Stimulated activated CD4-positive, alpha-beta T cell treated with anti-CD3 and anti-CD28 coated beads, TNF-alpha, amount 100 ng/mL, for 24 hours (primary cell): ENCODE measurements around the gene GOLGA8M.
"Not testable (repeated sequence)": the region's sequence is repeated elsewhere in the genome, so short reads cannot be mapped to it uniquely, and the experiment has no call there.

ENCODE experiments used
- DNase-seq, 3 experiments: peaks; one replicate each; pipeline ENCODE4 v3.0.0-alpha.2; 2020; ENCODE audit warnings: low read depth in 3 of 3

GOLGA8M gene

DNA sequence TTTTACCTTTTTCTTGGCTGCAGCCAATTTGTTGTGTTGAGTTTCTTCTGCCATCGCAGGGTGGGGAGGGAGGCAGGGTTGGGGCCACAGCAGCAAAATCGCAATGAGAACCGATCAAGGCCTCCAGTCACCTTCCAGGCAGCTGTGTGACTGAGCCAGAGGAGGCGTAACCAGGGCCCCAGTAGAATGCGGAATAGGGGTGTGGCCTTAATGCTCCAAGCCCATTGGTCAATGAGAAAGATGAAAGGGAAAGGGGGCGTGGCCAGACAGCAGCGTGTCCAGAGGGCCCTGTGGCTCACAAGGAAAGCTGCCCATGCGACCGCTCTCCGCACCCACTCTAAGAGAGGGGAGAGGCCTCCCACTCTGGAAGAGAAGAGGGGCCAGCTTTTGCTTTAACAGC is at the start of gene GOLGA8M:
GOLGA8M (minus strand) TSS at position 152 of the 400 bp plus-strand sequence; CDS start at position 54, 98 bp downstream.
- not testable (repeated sequence) for DNase-seq

DNA sequence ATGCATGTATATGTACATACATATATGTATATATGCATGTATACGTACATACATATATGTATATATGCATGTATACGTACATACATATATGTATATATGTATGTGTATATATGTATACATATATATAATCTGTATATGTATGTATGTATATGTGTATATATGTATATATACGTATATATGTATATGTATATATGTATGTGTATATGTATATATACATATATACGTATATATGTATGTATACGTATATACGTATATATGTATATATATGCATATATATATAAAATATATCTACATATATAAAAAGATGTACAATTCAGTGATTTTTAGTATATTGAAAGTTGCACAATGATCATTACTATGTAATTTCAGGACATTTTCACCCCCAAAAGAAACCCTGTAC is 30.7 kb upstream of the GOLGA8M start:
- not testable (repeated sequence) for DNase-seq

DNA sequence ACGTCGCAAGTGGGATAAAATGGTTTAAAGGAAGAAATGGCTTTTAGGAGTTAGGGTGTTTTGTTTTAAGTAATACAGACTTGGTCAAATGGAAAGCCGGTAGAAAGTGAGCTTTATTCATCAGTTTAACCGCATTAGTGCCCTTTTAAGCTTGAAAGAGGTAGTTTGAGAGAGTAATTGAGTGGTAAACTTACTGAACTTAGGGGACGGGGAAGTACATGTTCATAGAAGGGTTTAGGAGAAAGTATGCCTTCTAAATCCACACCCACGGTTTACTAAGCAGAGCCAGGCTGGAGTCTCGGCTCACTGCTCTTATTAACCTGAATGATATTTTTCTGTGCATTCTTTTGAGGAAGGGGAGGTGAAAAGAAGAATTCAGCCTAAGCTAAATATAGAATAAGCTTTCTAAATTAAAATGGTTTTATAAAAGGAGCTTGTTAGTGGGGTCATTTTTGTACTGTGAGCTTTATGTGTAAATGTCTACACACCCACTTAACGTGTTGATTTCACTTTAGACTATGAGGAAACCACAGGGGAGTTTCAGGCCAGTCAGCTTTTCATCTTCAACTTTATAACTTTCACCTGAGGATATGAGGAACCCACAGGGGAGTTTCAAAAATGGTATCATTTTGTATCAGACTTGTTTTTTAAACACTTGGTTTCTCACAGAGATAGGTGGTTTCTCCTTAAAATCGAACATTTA is 26.5 kb upstream of the GOLGA8M start:
- DNase-seq = not testable (repeated sequence)

- DNase-seq = not testable (repeated sequence)
These were observed 26.0 kb upstream of the GOLGA8M start for GRCh38 chr15:28738200-28738561.

GRCh38 chr15:28737521-28738199 is 25.4 kb upstream of the GOLGA8M start:
- peak in 1 of 3 experiments; percentile 37 for DNase-seq

GRCh38 chr15:28728061-28728460 is 15.8 kb upstream of the GOLGA8M start:
- peak in 1 of 3 experiments; percentile 33 for DNase-seq

DNA sequence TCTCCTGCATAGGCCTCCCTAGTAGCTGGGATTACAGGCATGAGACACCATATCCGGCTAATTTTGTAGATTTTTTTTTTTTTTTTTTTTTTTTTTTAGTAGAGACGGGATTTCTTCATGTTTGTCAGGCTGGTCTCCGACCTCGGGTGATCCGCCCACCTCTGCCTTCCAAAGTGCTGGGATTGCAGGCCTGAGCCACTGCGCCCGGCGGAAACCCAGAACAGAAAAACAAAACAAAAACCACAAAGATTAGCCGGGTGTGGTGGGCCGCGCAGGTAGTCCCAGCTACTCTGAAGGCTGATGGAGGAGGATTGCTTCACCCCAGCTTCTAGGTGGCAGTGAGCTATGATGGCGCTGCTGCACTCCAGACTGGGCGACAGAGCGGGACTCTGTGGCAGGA is 14.8 kb upstream of the GOLGA8M start:
- not testable (repeated sequence) for DNase-seq

- DNase-seq = no peak
These were observed 13.9 kb upstream of the GOLGA8M start for GRCh38 chr15:28726102-28726501.

- no peak for DNase-seq
These were observed 13.3 kb upstream of the GOLGA8M start for GRCh38 chr15:28725556-28725955.

- not testable (repeated sequence) for DNase-seq
These were observed 11.8 kb upstream of the GOLGA8M start for GRCh38 chr15:28723986-28724385.

DNA sequence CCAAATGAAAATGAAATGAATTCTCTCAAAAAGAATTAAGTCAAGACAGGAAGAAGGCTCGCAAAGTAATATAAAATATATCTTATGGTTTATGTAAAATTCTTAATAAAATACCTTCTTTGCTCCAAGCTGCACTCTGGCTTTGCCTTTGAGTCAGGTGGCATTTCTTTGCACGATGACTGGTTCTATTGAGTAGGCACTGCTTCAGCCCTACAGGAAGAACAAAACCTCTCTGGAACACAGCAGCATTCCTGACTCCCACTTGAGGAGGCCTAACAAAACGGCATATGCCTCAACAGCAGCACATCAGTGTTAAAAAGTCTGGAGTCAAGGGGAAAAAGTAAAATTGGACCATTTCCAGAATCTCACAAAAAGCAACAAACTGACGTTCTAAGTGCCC is 7.4 kb upstream of the GOLGA8M start:
- DNase-seq = not testable (repeated sequence)

GRCh38 chr15:28718576-28718975 is 6.4 kb upstream of the GOLGA8M start:
- not testable (repeated sequence) for DNase-seq

DNA sequence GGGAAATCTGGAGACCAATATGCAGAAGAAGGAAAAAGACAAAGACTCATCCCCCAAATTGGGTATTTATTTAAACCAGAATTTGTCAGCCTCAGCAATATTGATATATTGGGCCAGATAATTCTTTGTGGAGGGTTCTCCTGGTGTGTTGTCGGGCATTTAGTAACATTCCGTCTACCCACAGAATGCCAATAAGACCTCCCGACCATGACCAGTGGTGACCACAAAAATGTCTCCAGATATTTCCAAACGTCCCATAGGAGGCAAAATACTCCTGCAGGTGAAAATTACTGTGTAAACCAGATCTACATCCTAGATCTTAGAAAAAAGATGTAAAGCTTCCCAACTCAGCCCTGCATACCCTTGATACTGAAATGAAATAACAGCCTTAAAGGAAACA is 2.0 kb upstream of the GOLGA8M start:
- not testable (repeated sequence) for DNase-seq

DNA sequence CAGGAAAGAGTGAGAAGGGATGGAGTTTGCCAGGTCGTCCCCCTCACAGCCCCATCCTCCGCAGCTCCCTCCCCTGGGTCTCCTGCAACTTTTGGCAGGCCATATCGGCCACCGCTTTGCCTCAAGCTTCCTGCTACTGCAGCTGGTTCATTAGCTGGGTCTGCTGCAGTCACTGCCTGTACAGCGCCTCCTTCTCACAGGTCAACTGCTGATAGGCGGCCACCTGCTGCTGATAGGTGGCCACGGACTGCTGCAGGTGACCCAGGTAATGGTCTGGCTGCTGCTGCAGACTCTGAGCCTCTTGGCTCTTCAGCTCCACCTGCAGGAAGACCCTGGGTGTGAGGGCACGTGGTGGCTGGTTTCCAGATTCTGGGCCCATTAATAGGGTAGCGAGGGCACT is 8.3 kb downstream of the GOLGA8M start:
- DNase-seq = not testable (repeated sequence)

DNA sequence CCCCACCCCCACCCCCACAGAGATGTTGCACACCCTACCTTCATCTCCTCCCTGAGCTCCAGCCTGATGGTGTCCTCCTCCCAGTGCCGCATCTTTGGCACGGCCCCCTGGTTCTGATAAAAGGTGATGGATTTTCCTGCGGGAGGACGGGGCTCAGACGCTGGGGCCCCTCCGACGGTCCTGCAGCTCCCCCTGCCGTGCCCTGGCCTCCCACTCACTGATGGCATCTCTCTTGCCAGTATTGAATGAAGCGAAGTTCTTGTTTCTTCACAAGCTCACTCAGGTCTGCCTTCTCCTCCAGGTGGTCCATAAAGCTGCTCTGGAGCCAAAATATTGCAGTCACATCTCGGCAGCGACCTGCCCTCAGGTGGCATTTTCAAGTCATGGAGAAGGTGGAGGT is 9.8 kb downstream of the GOLGA8M start:
- not testable (repeated sequence) for DNase-seq

- DNase-seq = not testable (repeated sequence)
These were observed 18.0 kb downstream of the GOLGA8M start for GRCh38 chr15:28694006-28694751.

DNA sequence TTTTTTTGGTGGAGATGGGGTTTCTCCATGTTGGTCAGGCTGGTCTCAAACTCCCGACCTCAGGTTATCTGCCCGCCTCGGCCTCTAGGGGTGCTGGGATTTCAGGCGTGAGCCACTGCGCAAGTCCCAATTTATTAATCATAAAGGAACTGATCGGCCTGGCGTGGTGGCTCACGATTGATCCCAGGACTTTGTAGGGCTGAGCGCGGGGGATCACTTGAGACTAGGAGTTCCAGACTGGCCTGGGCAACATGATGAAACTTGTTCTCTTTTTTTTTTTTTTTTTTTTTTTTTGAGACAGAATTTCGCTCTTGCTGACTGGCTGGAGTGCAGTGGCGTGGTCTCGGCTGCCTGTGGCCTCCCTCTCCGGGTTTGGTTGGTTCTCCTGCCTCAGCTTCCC is 19.2 kb downstream of the GOLGA8M start:
- not testable (repeated sequence) for DNase-seq

- not testable (repeated sequence) for DNase-seq
These were observed 38.7 kb downstream of the GOLGA8M start for GRCh38 chr15:28673533-28673932.

DNA sequence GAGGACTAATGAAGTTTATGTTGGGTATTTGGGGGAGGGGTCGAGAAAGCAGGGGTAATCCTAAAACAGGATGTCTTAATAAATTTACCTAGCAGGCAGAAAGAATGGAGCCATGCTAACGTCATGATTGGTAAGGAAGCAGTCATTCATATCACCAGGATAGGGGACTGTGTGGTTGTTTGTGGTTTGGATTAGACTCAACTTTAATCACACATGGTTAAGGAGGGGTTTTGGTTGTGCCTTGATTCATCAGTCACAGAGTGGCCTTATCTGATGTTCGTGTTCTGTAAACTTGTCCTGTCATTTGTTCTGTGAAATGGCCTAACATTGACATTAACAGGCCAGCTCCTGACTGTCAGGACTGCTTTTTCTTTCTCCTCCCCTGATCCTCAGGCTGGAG is 40.1 kb downstream of the GOLGA8M start:
- not testable (repeated sequence) for DNase-seq

- not testable (repeated sequence) for DNase-seq
These were observed 45.8 kb downstream of the GOLGA8M start for GRCh38 chr15:28666402-28666801.

DNA sequence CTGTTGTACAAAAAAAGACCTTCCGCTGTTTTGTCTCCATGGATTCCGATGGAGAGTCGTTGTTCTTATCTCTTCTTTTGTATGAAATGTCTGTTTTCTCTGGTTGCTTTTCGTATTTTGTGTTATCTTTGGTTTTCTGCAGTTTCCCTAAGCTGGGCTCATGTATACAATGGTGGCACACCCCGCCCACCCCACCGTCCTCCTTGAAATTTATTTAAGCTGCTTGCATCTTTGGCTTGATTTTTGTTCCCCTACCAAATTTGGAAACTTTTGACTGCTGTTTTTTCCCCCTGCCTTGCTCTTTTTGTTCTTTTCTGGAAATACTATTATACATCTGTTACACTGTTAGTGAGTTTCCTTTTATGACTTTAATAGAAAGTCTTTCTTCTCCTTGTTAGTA is 47.6 kb downstream of the GOLGA8M start:
- not testable (repeated sequence) for DNase-seq

DNA sequence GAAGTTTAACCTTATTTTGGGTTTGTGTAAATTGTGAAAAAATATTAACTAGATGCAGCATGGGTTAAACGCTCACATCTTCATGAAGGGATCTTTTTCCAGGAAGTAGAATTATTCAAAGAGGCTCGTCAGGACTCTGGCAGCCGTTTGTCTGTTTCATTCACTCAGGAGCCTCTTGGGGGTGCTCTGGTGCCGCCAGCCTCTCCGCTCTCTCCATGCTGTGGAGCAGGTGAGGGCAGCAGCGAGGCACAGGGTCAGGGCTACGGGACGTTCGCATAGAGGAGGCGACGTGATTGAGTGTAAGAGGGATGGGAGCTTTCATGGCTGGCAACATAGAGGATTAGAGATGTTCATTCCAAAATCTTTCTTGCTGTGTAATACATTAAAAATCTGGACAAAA is 48.5 kb downstream of the GOLGA8M start:
- DNase-seq = not testable (repeated sequence)
